Left lung (tissue), 10 donors: Measurements from ENCODE around the gene UROD. TPM values are rescaled to one million over a fixed set of nuclear protein-coding genes. Genes with fewer than 3 reads are reported as not detected.
"Not testable (repeated sequence)": the region's sequence is repeated elsewhere in the genome, so short reads cannot be mapped to it uniquely, and the experiment has no call there.

ENCODE experiments used
- ATAC-seq: fragments of 200-7000 bp; cut with Tn5 transposase; one replicate; pipeline ENCODE4 v1.9.1; 2020; ENCODE audit warnings: moderate library complexity
- DNase-seq, 4 donors: peaks; one replicate each; pipeline ENCODE4 v3.0.0-alpha.2; 2013 to 2020
- H3K27ac ChIP-seq, 2 donors: fragments of 200-600 bp; sonication (generic) in 1 of 2; one replicate each; pipeline versions ENCODE4 v1.5.0 to v1.8.0; 2020 to 2021
- H3K27me3 ChIP-seq, 2 donors: fragments of 200-600 bp; sonication (generic) in 1 of 2; one replicate each; pipeline versions ENCODE4 v1.5.0 to v1.8.0; 2020 to 2021
- H3K36me3 ChIP-seq, 2 donors: fragments of 200-600 bp; sonication (generic) in 1 of 2; one replicate each; pipeline versions ENCODE4 v1.5.0 to v1.8.0; 2020 to 2021
- H3K4me1 ChIP-seq, 2 donors: fragments of 200-600 bp; one replicate each; pipeline ENCODE4 v1.8.0; 2021
- H3K4me3 ChIP-seq, 2 donors: fragments of 200-600 bp; sonication (generic) in 1 of 2; one replicate each; pipeline versions ENCODE4 v1.5.0 to v1.8.0; 2020 to 2021; ENCODE audit warnings: mild to moderate bottlenecking in 1 of 2
- H3K9me3 ChIP-seq, 2 donors: fragments of 200-600 bp; sonication (generic) in 1 of 2; one replicate each; pipeline versions ENCODE4 v1.5.0 to v1.8.0; 2020 to 2021
- intact Hi-C, 2 donors: fragments of 100-400 bp; cut with DNase I; formaldehyde crosslinking; loops; one replicate each; pipeline versions ENCODE4 v1.11.2 to v1.14.2; 2022
- polyA plus RNA-seq, 6 donors: library from polyadenylated mRNA; unstranded; fragments of 120-200 nt; gene quantifications; one replicate each; pipeline ENCODE4 v1.2.1, GENCODE V29; 2013; ENCODE audit not compliant: insufficient read length in 6 of 6
- total RNA-seq, 2 donors: library from RNA; stranded (reverse); fragmentation: NEBNext Ultra II Directional; extraction: Animal tissue kit (Norgen Biotek cat#: 25700); gene quantifications; one replicate each; pipeline ENCODE4 v1.2.1, GENCODE V29; 2021
- TF ChIP-seq, protein P1 (sequence below), 2 donors: fragments of 200-600 bp; sonication (generic) in 1 of 2; IDR thresholded peaks; one replicate each; pipeline versions ENCODE4 v1.5.0 to v1.8.0; 2021; ENCODE audit warnings: antibody characterized with exemption in 2 of 2
- donor health status: DM: no; HTN: yes; CAD: no.
- donor health status: DM: no; HTN: no; CAD: no.

Gene UROD
- total and polyA plus RNA-seq, 8 donors, result 65.2 to 102 (median 89.8) TPM

DNA sequence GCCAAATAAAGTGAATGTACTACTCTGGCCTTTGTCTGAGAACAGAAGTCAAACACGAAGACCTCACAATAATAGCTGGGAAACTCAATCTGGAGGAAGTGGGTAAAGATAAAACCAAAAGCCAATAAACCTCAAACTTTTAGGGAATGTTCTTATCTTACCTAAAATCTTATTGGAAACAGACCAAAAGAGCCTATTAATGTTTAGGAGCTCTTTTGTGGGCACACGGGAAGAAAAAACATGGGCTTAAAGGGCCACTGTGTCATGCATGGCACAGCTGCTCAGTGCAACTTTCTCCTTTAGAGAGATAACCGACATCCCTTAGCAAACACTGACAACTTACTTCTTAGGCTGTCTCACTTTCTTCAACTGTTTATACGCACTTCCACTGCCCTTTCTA is 41.7 kb upstream of the UROD start:
- H3K27me3 ChIP-seq, result no peaks in the 10 kb centered on the region
- ATAC-seq (no peak), DNase-seq (no peak)
- peaks cover 0 to 4% of the 10 kb centered on the region in 2 donors for H3K4me1 ChIP-seq
- intact Hi-C loops, result no loop called here
- no peaks in the 10 kb centered on the region for H3K9me3 ChIP-seq
- no peak overlapping the region for H3K4me3 ChIP-seq
- H3K27ac ChIP-seq, result no peak overlapping the region
- TF ChIP-seq, protein P1, sequence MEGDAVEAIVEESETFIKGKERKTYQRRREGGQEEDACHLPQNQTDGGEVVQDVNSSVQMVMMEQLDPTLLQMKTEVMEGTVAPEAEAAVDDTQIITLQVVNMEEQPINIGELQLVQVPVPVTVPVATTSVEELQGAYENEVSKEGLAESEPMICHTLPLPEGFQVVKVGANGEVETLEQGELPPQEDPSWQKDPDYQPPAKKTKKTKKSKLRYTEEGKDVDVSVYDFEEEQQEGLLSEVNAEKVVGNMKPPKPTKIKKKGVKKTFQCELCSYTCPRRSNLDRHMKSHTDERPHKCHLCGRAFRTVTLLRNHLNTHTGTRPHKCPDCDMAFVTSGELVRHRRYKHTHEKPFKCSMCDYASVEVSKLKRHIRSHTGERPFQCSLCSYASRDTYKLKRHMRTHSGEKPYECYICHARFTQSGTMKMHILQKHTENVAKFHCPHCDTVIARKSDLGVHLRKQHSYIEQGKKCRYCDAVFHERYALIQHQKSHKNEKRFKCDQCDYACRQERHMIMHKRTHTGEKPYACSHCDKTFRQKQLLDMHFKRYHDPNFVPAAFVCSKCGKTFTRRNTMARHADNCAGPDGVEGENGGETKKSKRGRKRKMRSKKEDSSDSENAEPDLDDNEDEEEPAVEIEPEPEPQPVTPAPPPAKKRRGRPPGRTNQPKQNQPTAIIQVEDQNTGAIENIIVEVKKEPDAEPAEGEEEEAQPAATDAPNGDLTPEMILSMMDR (IDR thresholded peaks at IDR 0.05), result no peak
- H3K36me3 ChIP-seq, result peaks cover 0 to 19% of the 10 kb centered on the region in 2 donors

GRCh38 chr1:44973645-44974044 is 38.4 kb upstream of the UROD start:
- Histone ChIP-seq H3K36me3 (peaks cover 0 to 46% of the 10 kb centered on the region in 2 donors), H3K27ac (no peak overlapping the region), H3K4me1 (peaks cover 0 to 4% of the 10 kb centered on the region in 2 donors), H3K4me3 (no peak overlapping the region), H3K27me3 (no peaks in the 10 kb centered on the region), H3K9me3 (no peaks in the 10 kb centered on the region)
- ATAC-seq, result peak; percentile 71
- DNase-seq, result no peak
- TF ChIP-seq, protein P1 (IDR thresholded peaks at IDR 0.05), result no peak
- intact Hi-C loops, result no loop called here

DNA sequence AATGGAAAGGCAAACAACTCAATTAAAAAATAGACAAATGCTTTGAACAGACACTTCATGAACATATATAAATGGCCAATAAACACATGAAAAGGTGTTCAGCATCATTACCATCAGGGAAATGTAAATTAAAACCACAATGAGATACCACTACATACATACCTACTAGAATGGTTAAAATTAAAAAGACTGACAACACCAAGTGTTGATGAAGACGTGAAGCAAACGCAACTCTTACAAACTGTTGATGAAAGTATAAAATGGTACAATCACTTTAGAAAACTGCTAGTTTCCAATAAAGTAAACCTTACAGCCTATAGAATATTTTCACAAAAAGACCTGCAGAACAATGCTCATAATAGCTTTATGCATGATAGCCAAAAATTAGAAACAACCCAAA is 35.8 kb upstream of the UROD start:
- peaks cover 0 to 4% of the 10 kb centered on the region in 2 donors for H3K4me1 ChIP-seq
- no peaks in the 10 kb centered on the region for H3K9me3 ChIP-seq
- no peak overlapping the region for H3K4me3 ChIP-seq
- DNase-seq (no peak), ATAC-seq (no peak)
- peaks cover 0 to 72% of the 10 kb centered on the region in 2 donors for H3K36me3 ChIP-seq
- TF ChIP-seq, protein P1 (IDR thresholded peaks at IDR 0.05), result no peak
- no peaks in the 10 kb centered on the region for H3K27me3 ChIP-seq
- H3K27ac ChIP-seq, result no peak overlapping the region
- intact Hi-C loops, result no loop called here

GRCh38 chr1:44977372-44977771 is 34.7 kb upstream of the UROD start:
- intact Hi-C loops, H3K4me3 ChIP-seq, H3K27ac ChIP-seq, DNase-seq, ATAC-seq, H3K4me1 ChIP-seq, H3K27me3 ChIP-seq, H3K9me3 ChIP-seq: not testable (repeated sequence)
- H3K36me3 ChIP-seq, result peaks cover 0 to 68% of the 10 kb centered on the region in 2 donors

DNA sequence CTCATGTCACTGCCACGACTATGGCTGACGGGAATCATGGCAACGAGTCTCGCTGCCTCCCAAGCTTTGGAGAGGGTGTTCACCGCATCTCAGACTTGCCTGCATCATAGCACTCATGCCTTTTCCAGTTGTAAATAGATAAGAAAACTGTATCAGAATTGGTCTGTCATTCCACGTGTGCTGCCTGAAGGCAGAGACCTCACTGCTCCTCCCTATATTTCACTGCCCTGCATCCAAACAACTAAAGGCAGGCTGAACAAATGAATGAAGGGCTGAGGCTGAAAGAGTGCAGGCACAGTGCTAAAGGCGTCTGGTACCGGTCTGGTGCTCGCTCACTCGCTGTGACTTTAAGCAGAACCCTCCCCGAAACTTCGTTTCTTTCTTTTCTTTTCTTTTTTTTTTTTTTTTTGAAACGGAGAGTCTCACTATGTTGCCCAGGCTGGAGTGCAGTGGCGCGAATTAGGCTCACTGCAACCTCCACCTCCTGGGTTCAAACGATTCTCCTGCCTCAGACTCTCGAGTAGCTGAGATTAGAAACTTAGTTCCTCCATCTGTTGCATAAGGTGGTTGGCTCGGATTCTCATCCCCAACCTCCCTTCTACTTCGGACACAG is 26.2 kb upstream of the UROD start:
- DNase-seq (no peak), ATAC-seq (peak; percentile 13)
- H3K4me1 ChIP-seq, result peaks cover 9 to 18% of the 10 kb centered on the region in 2 donors
- H3K9me3 ChIP-seq, result no peaks in the 10 kb centered on the region
- TF ChIP-seq, protein P1 (IDR thresholded peaks at IDR 0.05), result no peak
- H3K4me3 ChIP-seq, result peak overlapping the region; percentile 73 to 75
- intact Hi-C loops, result no loop called here
- H3K36me3 ChIP-seq, result peaks cover 0 to 5% of the 10 kb centered on the region in 2 donors
- no peaks in the 10 kb centered on the region for H3K27me3 ChIP-seq
- peak overlapping the region; percentile 65 to 83 for H3K27ac ChIP-seq
